Measurements from ENCODE around the gene HJV.

HJV gene

GRCh38 chr1:146036241-146036964 is 14.9 kb upstream of the HJV start:
- 0% methylated on average over 1 of the region's 10 CpGs for WGBS
- Histone ChIP-seq H3K23ac (ENCODE audit: low read length in 2 of 2) (no peak overlapping the region), H3K14ac (ENCODE audit: low read length in 2 of 2) (no peak overlapping the region), H3K9me3 (ENCODE audit: control insufficient read depth, low read length) (no peaks in the 10 kb centered on the region), H3K79me1 (replicated peaks; ENCODE audit: low read length, poor library complexity, severe bottlenecking) (no peaks in the 10 kb centered on the region), H3K4me1 (ENCODE audit: control insufficient read depth, insufficient read depth, low read depth, low read length) (no peaks in the 10 kb centered on the region), H2AK5ac (ENCODE audit: low read length, severe bottlenecking) (no peak overlapping the region), H2BK5ac (ENCODE audit: low read depth, low read length, poor library complexity, severe bottlenecking) (no peak overlapping the region), H3K27me3 (ENCODE audit: control insufficient read depth in 1 of 2, insufficient read depth in 1 of 2, low read length in 2 of 2) (no peaks in the 10 kb centered on the region), H4K8ac (ENCODE audit: low read length) (no peak overlapping the region), H2BK120ac (ENCODE audit: low read depth, low read length) (no peak overlapping the region), H3K27ac (ENCODE audit: low read length, poor library complexity, severe bottlenecking) (peak overlapping the region; percentile 10), H2AFZ (ENCODE audit: low read depth, low read length) (no peak overlapping the region), H3K36me3 (ENCODE audit: control insufficient read depth in 1 of 2, insufficient read depth in 2 of 2, low read depth in 1 of 2, low read length in 2 of 2) (no peaks in the 10 kb centered on the region), H3K9ac (ENCODE audit: low read length) (peak overlapping the region; percentile 84), H2BK15ac (ENCODE audit: low read depth, poor library complexity, severe bottlenecking) (no peak overlapping the region), H3K4me3 (ENCODE audit: insufficient read depth in 1 of 2, low read depth in 1 of 2, low read length in 2 of 2) (peak overlapping the region in 1 of 2 experiments; percentile 85), H3K18ac (ENCODE audit: low read depth in 1 of 2, low read length in 2 of 2) (no peak overlapping the region), H2BK12ac (ENCODE audit: low read length in 2 of 2) (no peak overlapping the region), H3K4me2 (ENCODE audit: low read length, poor library complexity, severe bottlenecking) (peak overlapping the region; percentile 56), H4K91ac (ENCODE audit: low read length) (no peak overlapping the region), H3K4ac (ENCODE audit: low read depth in 1 of 2, low read length in 2 of 2) (no peak overlapping the region)
- no peak for DNase-seq

GRCh38 chr1:146035048-146035423 is 13.5 kb upstream of the HJV start:
- H3K9ac ChIP-seq (ENCODE audit: low read length): peak overlapping the region; percentile 79
- H3K4me2 ChIP-seq (ENCODE audit: low read length, poor library complexity, severe bottlenecking): peak overlapping the region; percentile 24
- WGBS: 31% methylated on average over 6 of the region's 6 CpGs
- peak overlapping the region; percentile 50 for H4K8ac ChIP-seq (ENCODE audit: low read length)
- no peak overlapping the region for H3K4ac ChIP-seq (ENCODE audit: low read depth in 1 of 2, low read length in 2 of 2)
- H3K14ac ChIP-seq (ENCODE audit: low read length in 2 of 2): no peak overlapping the region
- no peak overlapping the region for H2BK120ac ChIP-seq (ENCODE audit: low read depth, low read length)
- H3K4me1 ChIP-seq (ENCODE audit: control insufficient read depth, insufficient read depth, low read depth, low read length): no peaks in the 10 kb centered on the region
- DNase-seq: no peak
- peak overlapping the region in 1 of 2 experiments; percentile 58 for H3K4me3 ChIP-seq (ENCODE audit: insufficient read depth in 1 of 2, low read depth in 1 of 2, low read length in 2 of 2)
- no peak overlapping the region for H2BK12ac ChIP-seq (ENCODE audit: low read length in 2 of 2)
- no peaks in the 10 kb centered on the region for H3K79me1 ChIP-seq (replicated peaks; ENCODE audit: low read length, poor library complexity, severe bottlenecking)
- peak overlapping the region; percentile 17 for H3K27ac ChIP-seq (ENCODE audit: low read length, poor library complexity, severe bottlenecking)
- no peaks in the 10 kb centered on the region for H3K9me3 ChIP-seq (ENCODE audit: control insufficient read depth, low read length)
- peak overlapping the region in 1 of 2 experiments; percentile 39 for H3K18ac ChIP-seq (ENCODE audit: low read depth in 1 of 2, low read length in 2 of 2)
- H2AK5ac ChIP-seq (ENCODE audit: low read length, severe bottlenecking): no peak overlapping the region
- no peak overlapping the region for H2BK5ac ChIP-seq (ENCODE audit: low read depth, low read length, poor library complexity, severe bottlenecking)
- H4K91ac ChIP-seq (ENCODE audit: low read length): no peak overlapping the region
- H2BK15ac ChIP-seq (ENCODE audit: low read depth, poor library complexity, severe bottlenecking): no peak overlapping the region
- no peaks in the 10 kb centered on the region for H3K36me3 ChIP-seq (ENCODE audit: control insufficient read depth in 1 of 2, insufficient read depth in 2 of 2, low read depth in 1 of 2, low read length in 2 of 2)
- no peak overlapping the region for H3K23ac ChIP-seq (ENCODE audit: low read length in 2 of 2)
- H2AFZ ChIP-seq (ENCODE audit: low read depth, low read length): no peak overlapping the region
- H3K27me3 ChIP-seq (ENCODE audit: control insufficient read depth in 1 of 2, insufficient read depth in 1 of 2, low read length in 2 of 2): no peaks in the 10 kb centered on the region

- H2BK5ac ChIP-seq (ENCODE audit: low read depth, low read length, poor library complexity, severe bottlenecking): no peak overlapping the region
- no peaks in the 10 kb centered on the region for H3K79me1 ChIP-seq (replicated peaks; ENCODE audit: low read length, poor library complexity, severe bottlenecking)
- no peak overlapping the region for H3K4me2 ChIP-seq (ENCODE audit: low read length, poor library complexity, severe bottlenecking)
- no peak overlapping the region for H3K27ac ChIP-seq (ENCODE audit: low read length, poor library complexity, severe bottlenecking)
- H2BK120ac ChIP-seq (ENCODE audit: low read depth, low read length): no peak overlapping the region
- WGBS: 66% methylated on average over 3 of the region's 6 CpGs
- no peak overlapping the region for H3K18ac ChIP-seq (ENCODE audit: low read depth in 1 of 2, low read length in 2 of 2)
- no peaks in the 10 kb centered on the region for H3K4me1 ChIP-seq (ENCODE audit: control insufficient read depth, insufficient read depth, low read depth, low read length)
- H3K9ac ChIP-seq (ENCODE audit: low read length): no peak overlapping the region
- no peak overlapping the region for H4K8ac ChIP-seq (ENCODE audit: low read length)
- H3K36me3 ChIP-seq (ENCODE audit: control insufficient read depth in 1 of 2, insufficient read depth in 2 of 2, low read depth in 1 of 2, low read length in 2 of 2): no peaks in the 10 kb centered on the region
- H3K23ac ChIP-seq (ENCODE audit: low read length in 2 of 2): no peak overlapping the region
- DNase-seq: peak; percentile 66
- H3K27me3 ChIP-seq (ENCODE audit: control insufficient read depth in 1 of 2, insufficient read depth in 1 of 2, low read length in 2 of 2): no peaks in the 10 kb centered on the region
- no peak overlapping the region for H3K4ac ChIP-seq (ENCODE audit: low read depth in 1 of 2, low read length in 2 of 2)
- no peaks in the 10 kb centered on the region for H3K9me3 ChIP-seq (ENCODE audit: control insufficient read depth, low read length)
- no peak overlapping the region for H2AK5ac ChIP-seq (ENCODE audit: low read length, severe bottlenecking)
- H3K14ac ChIP-seq (ENCODE audit: low read length in 2 of 2): no peak overlapping the region
- no peak overlapping the region for H3K4me3 ChIP-seq (ENCODE audit: insufficient read depth in 1 of 2, low read depth in 1 of 2, low read length in 2 of 2)
- H2BK15ac ChIP-seq (ENCODE audit: low read depth, poor library complexity, severe bottlenecking): no peak overlapping the region
- H2AFZ ChIP-seq (ENCODE audit: low read depth, low read length): no peak overlapping the region
- H4K91ac ChIP-seq (ENCODE audit: low read length): no peak overlapping the region
- no peak overlapping the region for H2BK12ac ChIP-seq (ENCODE audit: low read length in 2 of 2)
Observed at GRCh38 chr1:146032631-146033219, 11.2 kb upstream of the HJV start.

GRCh38 chr1:146031476-146031875 is 9.9 kb upstream of the HJV start:
- Histone ChIP-seq H3K79me1 (replicated peaks; ENCODE audit: low read length, poor library complexity, severe bottlenecking) (no peaks in the 10 kb centered on the region), H2AFZ (ENCODE audit: low read depth, low read length) (no peak overlapping the region), H2BK5ac (ENCODE audit: low read depth, low read length, poor library complexity, severe bottlenecking) (no peak overlapping the region), H3K4ac (ENCODE audit: low read depth in 1 of 2, low read length in 2 of 2) (no peak overlapping the region), H4K91ac (ENCODE audit: low read length) (no peak overlapping the region), H2BK12ac (ENCODE audit: low read length in 2 of 2) (no peak overlapping the region), H3K9ac (ENCODE audit: low read length) (no peak overlapping the region), H3K36me3 (ENCODE audit: control insufficient read depth in 1 of 2, insufficient read depth in 2 of 2, low read depth in 1 of 2, low read length in 2 of 2) (no peaks in the 10 kb centered on the region), H2BK120ac (ENCODE audit: low read depth, low read length) (no peak overlapping the region), H3K9me3 (ENCODE audit: control insufficient read depth, low read length) (no peaks in the 10 kb centered on the region), H2AK5ac (ENCODE audit: low read length, severe bottlenecking) (no peak overlapping the region), H3K14ac (ENCODE audit: low read length in 2 of 2) (no peak overlapping the region), H3K23ac (ENCODE audit: low read length in 2 of 2) (no peak overlapping the region), H3K4me3 (ENCODE audit: insufficient read depth in 1 of 2, low read depth in 1 of 2, low read length in 2 of 2) (no peak overlapping the region), H3K27me3 (ENCODE audit: control insufficient read depth in 1 of 2, insufficient read depth in 1 of 2, low read length in 2 of 2) (no peaks in the 10 kb centered on the region), H3K4me1 (ENCODE audit: control insufficient read depth, insufficient read depth, low read depth, low read length) (no peaks in the 10 kb centered on the region), H3K27ac (ENCODE audit: low read length, poor library complexity, severe bottlenecking) (no peak overlapping the region), H4K8ac (ENCODE audit: low read length) (no peak overlapping the region), H3K4me2 (ENCODE audit: low read length, poor library complexity, severe bottlenecking) (no peak overlapping the region), H2BK15ac (ENCODE audit: low read depth, poor library complexity, severe bottlenecking) (no peak overlapping the region), H3K18ac (ENCODE audit: low read depth in 1 of 2, low read length in 2 of 2) (no peak overlapping the region)
- DNase-seq: no peak
